Measurements from ENCODE around the gene SLC17A9. TPM values are rescaled to one million over a fixed set of nuclear protein-coding genes. Genes with fewer than 3 reads are reported as not detected.

SLC17A9 gene
- total RNA-seq, 1 donor from 2014 or later, result 1.2 TPM

DNA sequence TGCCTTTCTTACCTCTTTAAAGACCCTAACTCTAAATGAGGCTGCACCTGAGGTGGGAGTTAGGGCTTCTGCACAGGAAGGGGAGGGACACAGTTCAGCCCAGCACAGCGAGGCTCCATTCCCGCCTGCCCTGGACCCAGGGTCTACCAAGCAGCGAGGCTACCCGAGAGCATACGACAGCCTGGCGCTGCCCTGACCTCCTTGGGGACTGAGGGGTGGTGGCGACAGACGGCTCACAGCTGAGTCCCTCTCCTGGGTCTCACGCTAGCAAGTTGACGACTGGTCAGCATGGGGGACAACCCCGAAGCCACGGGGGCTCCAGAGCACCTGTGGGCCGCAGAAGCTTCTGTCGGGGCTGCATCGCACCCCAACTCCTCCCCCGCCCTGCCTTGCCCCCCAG is 24.4 kb downstream of the SLC17A9 start:
- TF ChIP-seq, protein P1, sequence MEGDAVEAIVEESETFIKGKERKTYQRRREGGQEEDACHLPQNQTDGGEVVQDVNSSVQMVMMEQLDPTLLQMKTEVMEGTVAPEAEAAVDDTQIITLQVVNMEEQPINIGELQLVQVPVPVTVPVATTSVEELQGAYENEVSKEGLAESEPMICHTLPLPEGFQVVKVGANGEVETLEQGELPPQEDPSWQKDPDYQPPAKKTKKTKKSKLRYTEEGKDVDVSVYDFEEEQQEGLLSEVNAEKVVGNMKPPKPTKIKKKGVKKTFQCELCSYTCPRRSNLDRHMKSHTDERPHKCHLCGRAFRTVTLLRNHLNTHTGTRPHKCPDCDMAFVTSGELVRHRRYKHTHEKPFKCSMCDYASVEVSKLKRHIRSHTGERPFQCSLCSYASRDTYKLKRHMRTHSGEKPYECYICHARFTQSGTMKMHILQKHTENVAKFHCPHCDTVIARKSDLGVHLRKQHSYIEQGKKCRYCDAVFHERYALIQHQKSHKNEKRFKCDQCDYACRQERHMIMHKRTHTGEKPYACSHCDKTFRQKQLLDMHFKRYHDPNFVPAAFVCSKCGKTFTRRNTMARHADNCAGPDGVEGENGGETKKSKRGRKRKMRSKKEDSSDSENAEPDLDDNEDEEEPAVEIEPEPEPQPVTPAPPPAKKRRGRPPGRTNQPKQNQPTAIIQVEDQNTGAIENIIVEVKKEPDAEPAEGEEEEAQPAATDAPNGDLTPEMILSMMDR (IDR thresholded peaks at IDR 0.05), result no peak
- Mint-ChIP-seq H3K36me3 (ENCODE audit: low read depth) (no peaks in the 10 kb centered on the region), H3K4me1 (ENCODE audit: low read depth) (peaks cover 3% of the 10 kb centered on the region), H3K27ac (ENCODE audit: unreplicated experiment) (no peak overlapping the region), H3K27me3 (ENCODE audit: low read depth) (peaks cover 61% of the 10 kb centered on the region), H3K9me3 (ENCODE audit: low read depth) (no peaks in the 10 kb centered on the region), H3K4me3 (ENCODE audit: unreplicated experiment) (no peak overlapping the region)
- DNase-seq (ENCODE audit: low spot score), result no peak

DNA sequence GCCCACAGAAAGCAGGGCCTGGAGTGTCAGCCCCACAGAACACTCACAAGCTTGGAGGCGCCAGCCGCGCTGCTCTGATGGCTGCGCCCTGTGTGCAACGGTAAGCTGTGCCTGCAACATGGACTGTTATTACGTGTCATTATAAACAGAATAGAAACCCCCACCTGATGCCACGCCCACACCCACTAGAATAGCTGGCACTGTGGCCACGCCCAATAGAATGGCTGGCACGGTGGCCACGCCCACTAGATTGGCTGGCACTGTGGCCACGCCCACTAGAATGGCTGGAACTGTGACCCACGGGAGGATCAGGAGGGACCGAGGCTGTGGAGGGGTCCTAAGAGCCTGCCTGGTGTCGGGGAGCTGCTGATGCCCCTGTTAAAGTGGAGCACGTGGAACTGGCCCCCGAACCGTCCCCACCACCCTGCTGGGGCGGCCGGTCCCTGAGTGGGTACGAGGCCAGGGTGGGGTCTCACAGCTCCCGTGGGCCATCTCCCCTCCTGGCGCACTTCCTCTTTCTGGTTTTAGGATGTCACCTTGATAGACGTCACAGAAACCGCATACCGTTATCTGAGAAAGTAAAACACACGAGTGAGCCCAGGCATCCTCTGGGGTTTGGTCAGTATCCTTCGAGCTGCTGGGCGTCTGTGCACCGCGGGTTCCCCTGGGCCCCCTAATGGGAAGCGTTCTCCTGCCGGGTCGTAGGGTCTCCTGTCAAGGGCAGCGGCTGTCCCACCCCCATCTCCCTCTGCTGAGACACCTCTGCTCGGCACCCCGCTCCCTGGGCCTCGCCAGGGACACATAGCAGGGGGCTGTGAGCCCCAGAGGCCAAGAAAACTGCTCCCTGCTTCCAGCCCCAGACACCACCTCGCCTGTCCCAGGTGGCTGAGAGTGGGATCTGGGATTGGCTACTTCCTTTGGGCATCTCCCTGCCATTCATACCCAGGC is 25.4 kb downstream of the SLC17A9 start:
- TF ChIP-seq, protein P1 (IDR thresholded peaks at IDR 0.05), result no peak
- Mint-ChIP-seq H3K9me3 (ENCODE audit: low read depth) (no peaks in the 10 kb centered on the region), H3K27ac (ENCODE audit: unreplicated experiment) (no peak overlapping the region), H3K36me3 (ENCODE audit: low read depth) (no peaks in the 10 kb centered on the region), H3K27me3 (ENCODE audit: low read depth) (peaks cover 56% of the 10 kb centered on the region), H3K4me3 (ENCODE audit: unreplicated experiment) (no peak overlapping the region), H3K4me1 (ENCODE audit: low read depth) (no peaks in the 10 kb centered on the region)
- DNase-seq (ENCODE audit: low spot score), result no peak

DNA sequence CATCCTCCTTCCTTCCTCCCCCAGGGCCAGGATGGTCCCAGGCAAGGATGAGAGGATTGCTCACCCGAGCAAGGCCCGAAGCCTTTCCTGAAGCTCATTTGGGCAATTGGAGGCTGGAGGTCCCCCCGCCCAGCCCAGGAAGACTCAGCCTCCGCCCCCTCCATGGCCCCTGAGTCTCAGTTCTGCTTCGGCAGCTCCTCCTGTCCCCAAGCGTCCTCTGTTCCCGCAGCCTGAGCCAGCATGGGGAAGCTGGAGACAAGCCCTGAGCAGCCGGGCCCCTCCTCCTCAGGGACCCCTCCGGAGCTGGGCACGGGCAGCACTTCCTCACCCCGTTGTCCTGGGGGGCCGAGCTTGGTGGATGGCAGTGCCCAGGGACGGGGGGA is 26.0 kb downstream of the SLC17A9 start:
- no peaks in the 10 kb centered on the region for H3K9me3 Mint-ChIP-seq (ENCODE audit: low read depth)
- TF ChIP-seq, protein P1 (IDR thresholded peaks at IDR 0.05), result no peak
- no peaks in the 10 kb centered on the region for H3K36me3 Mint-ChIP-seq (ENCODE audit: low read depth)
- peaks cover 54% of the 10 kb centered on the region for H3K27me3 Mint-ChIP-seq (ENCODE audit: low read depth)
- DNase-seq (ENCODE audit: low spot score), result no peak
- no peaks in the 10 kb centered on the region for H3K4me1 Mint-ChIP-seq (ENCODE audit: low read depth)
- no peak overlapping the region for H3K27ac Mint-ChIP-seq (ENCODE audit: unreplicated experiment)
- H3K4me3 Mint-ChIP-seq (ENCODE audit: unreplicated experiment), result no peak overlapping the region

DNA sequence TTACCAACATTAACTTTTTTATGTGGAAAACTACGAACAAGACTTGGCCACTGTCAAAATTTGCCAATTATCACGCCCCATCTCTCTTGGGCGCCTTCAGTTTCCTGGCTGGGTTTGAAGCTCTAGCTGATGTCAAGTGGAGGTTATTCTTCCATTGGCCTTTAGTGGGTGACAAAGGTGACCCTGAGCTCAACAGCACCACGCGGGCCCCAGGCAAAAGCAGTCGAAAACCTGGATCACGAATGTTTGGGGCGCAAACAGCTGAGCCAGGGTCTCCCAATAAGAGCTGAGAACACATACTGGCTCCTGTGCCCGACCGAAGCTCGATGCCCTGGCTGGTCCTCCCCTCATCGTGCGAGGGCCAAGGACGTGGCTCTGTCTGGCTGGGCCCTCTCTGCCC is 26.8 kb downstream of the SLC17A9 start:
- no peaks in the 10 kb centered on the region for H3K36me3 Mint-ChIP-seq (ENCODE audit: low read depth)
- H3K27me3 Mint-ChIP-seq (ENCODE audit: low read depth), result peaks cover 55% of the 10 kb centered on the region

DNA sequence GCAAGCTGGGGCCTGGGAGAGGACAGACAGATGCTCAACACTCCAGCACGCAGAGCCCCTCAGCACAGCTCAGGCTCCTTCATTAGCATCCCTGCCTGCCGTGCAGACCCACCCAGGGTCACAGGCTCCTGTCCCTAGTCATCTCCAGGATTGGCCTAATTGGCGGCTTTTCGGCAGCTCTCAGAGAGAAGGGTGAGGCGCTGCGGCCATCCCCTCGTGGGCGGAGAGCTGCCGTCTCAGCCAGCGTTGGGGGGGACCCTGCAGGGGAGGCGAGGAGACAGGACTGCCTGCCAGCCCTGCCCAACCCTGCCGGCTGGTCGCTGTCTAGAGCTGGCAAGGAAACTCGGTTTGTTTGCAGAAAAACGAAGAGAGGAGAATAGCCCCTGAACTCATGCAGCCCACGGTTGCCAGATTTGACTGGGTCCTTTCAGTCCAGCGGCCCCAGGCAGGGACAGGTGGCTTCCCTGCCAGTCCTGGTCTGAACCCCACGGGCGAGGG is 27.4 kb downstream of the SLC17A9 start:
- Mint-ChIP-seq H3K4me1 (ENCODE audit: low read depth) (no peaks in the 10 kb centered on the region), H3K27me3 (ENCODE audit: low read depth) (peaks cover 55% of the 10 kb centered on the region), H3K27ac (ENCODE audit: unreplicated experiment) (no peak overlapping the region), H3K36me3 (ENCODE audit: low read depth) (no peaks in the 10 kb centered on the region), H3K4me3 (ENCODE audit: unreplicated experiment) (no peak overlapping the region), H3K9me3 (ENCODE audit: low read depth) (no peaks in the 10 kb centered on the region)
- no peak for DNase-seq (ENCODE audit: low spot score)
- TF ChIP-seq, protein P1 (IDR thresholded peaks at IDR 0.05), result no peak

More for the DNA sequence above, 26.8 kb downstream of the SLC17A9 start:
- DNase-seq (ENCODE audit: low spot score), result no peak
- Mint-ChIP-seq H3K4me3 (ENCODE audit: unreplicated experiment) (no peak overlapping the region), H3K4me1 (ENCODE audit: low read depth) (no peaks in the 10 kb centered on the region), H3K9me3 (ENCODE audit: low read depth) (no peaks in the 10 kb centered on the region), H3K27ac (ENCODE audit: unreplicated experiment) (no peak overlapping the region)
- TF ChIP-seq, protein P1 (IDR thresholded peaks at IDR 0.05), result no peak
